Brain microvascular endothelial cell (primary cell): ENCODE results near the gene XRCC4.

ENCODE experiments used
- DNase-seq: peaks from one replicate; pipeline ENCODE4 v3.0.0-alpha.2; 2020
- H3K27ac ChIP-seq: fragments of 250-450 bp; sonication (Bioruptor Pico); 2 replicates; pipeline ENCODE4 v1.5.1; 2020; ENCODE audit warnings: mild to moderate bottlenecking, moderate library complexity
- H3K27me3 ChIP-seq: fragments of 250-450 bp; sonication (Bioruptor Pico); replicated peaks from 2 replicates; pipeline ENCODE4 v1.5.1; 2020; ENCODE audit warnings: mild to moderate bottlenecking
- H3K36me3 ChIP-seq: fragments of 250-450 bp; sonication (Bioruptor Pico); replicated peaks from 2 replicates; pipeline ENCODE4 v1.5.1; 2020; ENCODE audit warnings: mild to moderate bottlenecking
- H3K4me3 ChIP-seq: 2 replicates; pipeline ENCODE4 v1.5.1; 2011; ENCODE audit warnings: low read depth, mild to moderate bottlenecking, control low read depth, low read length, moderate library complexity
- in situ Hi-C: cut with HindIII; loops from 2 replicates; pipeline ENCODE4 v1.10.0; 2017; ENCODE audit warnings: low sequenced_read_pairs, low pct_ligation_motif_present
- TF ChIP-seq, protein P1 (sequence below): IDR thresholded peaks from 2 replicates; pipeline ENCODE4 v1.5.1; 2011; ENCODE audit warnings: low read depth, mild to moderate bottlenecking, moderate library complexity, low read length, control low read depth, inconsistent platforms; ENCODE audit errors: missing control alignments

Gene XRCC4

DNA sequence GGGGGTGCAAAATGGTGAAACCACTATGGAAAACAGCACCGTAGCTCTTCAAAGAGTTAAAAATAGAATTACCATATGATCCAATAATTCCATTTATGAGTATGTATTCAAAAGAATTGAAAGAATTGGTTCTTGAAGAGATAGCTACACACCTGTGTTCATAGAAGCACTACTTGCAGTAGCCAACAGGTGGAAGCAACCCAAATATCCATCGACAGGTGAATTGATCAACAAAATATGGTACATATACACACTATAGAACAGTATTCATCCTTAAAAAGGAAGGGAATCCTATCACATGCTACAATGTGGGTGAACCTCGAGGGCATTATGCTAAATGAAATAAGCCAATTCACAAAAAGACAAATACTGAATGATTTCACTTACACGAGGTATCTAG is 308.5 kb downstream of the XRCC4 start:
- no peak for DNase-seq

GRCh38 chr5:83387041-83387440 is 309.7 kb downstream of the XRCC4 start:
- Histone ChIP-seq H3K27me3 (no peaks in the 10 kb centered on the region), H3K27ac (no peak overlapping the region), H3K4me3 (no peak overlapping the region), H3K36me3 (no peaks in the 10 kb centered on the region)
- DNase-seq = peak; percentile 2
- in situ Hi-C loops = no loop called here
- TF ChIP-seq, protein P1, sequence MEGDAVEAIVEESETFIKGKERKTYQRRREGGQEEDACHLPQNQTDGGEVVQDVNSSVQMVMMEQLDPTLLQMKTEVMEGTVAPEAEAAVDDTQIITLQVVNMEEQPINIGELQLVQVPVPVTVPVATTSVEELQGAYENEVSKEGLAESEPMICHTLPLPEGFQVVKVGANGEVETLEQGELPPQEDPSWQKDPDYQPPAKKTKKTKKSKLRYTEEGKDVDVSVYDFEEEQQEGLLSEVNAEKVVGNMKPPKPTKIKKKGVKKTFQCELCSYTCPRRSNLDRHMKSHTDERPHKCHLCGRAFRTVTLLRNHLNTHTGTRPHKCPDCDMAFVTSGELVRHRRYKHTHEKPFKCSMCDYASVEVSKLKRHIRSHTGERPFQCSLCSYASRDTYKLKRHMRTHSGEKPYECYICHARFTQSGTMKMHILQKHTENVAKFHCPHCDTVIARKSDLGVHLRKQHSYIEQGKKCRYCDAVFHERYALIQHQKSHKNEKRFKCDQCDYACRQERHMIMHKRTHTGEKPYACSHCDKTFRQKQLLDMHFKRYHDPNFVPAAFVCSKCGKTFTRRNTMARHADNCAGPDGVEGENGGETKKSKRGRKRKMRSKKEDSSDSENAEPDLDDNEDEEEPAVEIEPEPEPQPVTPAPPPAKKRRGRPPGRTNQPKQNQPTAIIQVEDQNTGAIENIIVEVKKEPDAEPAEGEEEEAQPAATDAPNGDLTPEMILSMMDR = no peak

More for the DNA sequence above, 308.5 kb downstream of the XRCC4 start:
- Histone ChIP-seq H3K4me3 (no peak overlapping the region), H3K36me3 (no peaks in the 10 kb centered on the region), H3K27me3 (no peaks in the 10 kb centered on the region), H3K27ac (no peak overlapping the region)
- in situ Hi-C loops = no loop called here
- TF ChIP-seq, protein P1 = no peak

DNA sequence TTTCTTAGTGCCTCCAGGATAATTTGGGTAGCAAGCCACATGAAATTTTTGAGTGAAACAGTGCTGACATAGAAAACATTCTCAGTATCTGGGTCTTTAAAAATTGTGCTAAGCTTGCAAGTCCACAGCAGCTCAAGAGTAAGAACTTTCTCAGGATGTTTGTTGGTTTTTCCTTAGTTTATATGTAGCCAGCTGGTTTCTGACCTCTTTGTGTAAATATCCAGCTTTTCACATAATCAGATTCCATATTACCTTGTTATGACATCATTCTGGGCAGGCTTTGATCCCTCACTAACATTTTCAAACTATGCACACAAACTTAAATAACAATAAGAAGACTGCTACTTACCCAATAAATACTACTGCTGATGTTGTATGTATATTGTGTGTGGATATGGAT is 311.3 kb downstream of the XRCC4 start:
- Histone ChIP-seq H3K27me3 (no peaks in the 10 kb centered on the region), H3K36me3 (no peaks in the 10 kb centered on the region), H3K4me3 (no peak overlapping the region), H3K27ac (no peak overlapping the region)
- DNase-seq = no peak
- TF ChIP-seq, protein P1 = no peak
- in situ Hi-C loops = no loop called here

DNA sequence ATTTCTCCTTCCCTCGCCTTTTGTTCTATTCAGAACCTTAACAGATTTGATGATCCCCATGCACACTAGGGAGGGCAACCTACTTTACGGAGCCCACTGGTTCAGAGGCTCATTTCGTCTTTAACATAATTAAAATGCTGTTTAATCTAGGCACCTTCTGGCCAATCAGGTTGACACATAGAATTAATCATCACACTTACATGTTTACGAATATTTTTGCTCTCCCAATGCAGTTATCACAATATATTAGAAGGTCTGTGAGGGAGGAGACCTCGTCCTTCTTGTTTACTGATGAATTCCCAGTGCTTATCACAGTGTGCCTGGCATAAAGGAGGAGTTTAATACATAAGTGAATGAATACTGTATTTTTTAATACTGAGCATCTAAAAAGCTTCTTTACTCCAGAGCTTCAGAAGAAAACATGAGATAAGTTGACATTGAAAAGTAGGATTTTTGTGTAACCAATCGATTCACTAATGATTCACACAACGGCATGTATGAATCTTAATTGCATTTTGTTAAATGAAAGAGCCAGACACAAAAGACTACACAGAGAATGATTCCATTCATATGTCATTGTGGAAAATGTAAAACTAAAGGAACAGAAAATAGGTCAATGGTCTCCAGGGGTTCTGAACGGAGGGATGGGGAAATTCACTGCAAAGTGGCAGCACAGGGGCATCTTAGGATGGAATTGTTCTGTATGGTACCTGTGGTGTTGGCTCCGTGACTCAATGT is 315.6 kb downstream of the XRCC4 start:
- in situ Hi-C loops = no loop called here
- H3K4me3 ChIP-seq = no peak overlapping the region
- H3K36me3 ChIP-seq = no peaks in the 10 kb centered on the region
- TF ChIP-seq, protein P1 = no peak
- no peak overlapping the region for H3K27ac ChIP-seq
- no peaks in the 10 kb centered on the region for H3K27me3 ChIP-seq
- DNase-seq = no peak

DNA sequence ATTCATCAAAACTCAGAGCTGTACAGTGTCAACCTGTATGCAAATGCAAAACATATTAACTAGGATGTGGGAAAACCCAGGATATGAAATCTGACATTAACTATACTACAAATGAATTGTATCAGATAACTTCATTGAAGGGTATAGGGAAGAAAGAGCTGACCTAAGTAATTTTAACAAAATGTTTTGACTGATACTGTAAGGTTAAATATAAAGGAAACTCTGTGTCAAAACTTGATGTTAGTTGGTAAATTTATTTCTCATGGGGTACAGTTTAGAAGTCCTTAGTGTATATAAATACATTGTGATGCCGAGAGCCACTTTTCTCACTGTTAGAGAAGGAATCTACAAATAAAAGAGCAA is 316.1 kb downstream of the XRCC4 start:
- Histone ChIP-seq H3K36me3 (no peaks in the 10 kb centered on the region), H3K27ac (no peak overlapping the region), H3K4me3 (no peak overlapping the region), H3K27me3 (no peaks in the 10 kb centered on the region)
- in situ Hi-C loops = no loop called here
- no peak for DNase-seq
- TF ChIP-seq, protein P1 = no peak

DNA sequence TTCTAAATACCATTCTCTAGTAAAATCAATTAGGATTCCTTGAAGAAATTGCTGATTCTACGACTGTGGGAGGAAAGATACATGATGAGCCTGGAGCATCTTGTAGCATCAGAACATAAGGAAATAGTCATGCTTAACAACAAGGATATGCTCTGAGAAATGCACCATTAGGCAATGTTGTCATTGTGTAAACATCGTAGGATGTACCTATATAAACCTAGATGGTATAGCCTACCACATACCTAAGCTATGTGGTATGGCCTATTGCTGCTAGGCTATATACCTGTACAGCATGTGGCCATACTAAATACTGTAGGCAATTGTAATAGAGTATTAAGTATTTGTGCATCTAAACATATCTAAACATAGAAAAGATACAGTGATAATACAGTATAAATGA is 316.8 kb downstream of the XRCC4 start:
- H3K4me3 ChIP-seq = no peak overlapping the region
- TF ChIP-seq, protein P1 = no peak
- in situ Hi-C loops = no loop called here
- no peak overlapping the region for H3K27ac ChIP-seq
- DNase-seq = no peak
- no peaks in the 10 kb centered on the region for H3K36me3 ChIP-seq
- H3K27me3 ChIP-seq = no peaks in the 10 kb centered on the region
